AG04449 (cell line): ENCODE data around the gene MPV17L.

Experiments
- CTCF ChIA-PET: fragments of 350-600 bp; formaldehyde crosslinking; extraction: SDS; loops from one replicate; lab custom pipeline; 2021; ENCODE audit warnings: antibody characterized with exemption; lab: Yijun Ruan, JAX
- POLR2A ChIA-PET: fragments of 400-600, 350-600 bp; formaldehyde crosslinking; extraction: SDS; loops from one replicate; lab custom pipeline; 2020; ENCODE audit warnings: antibody characterized with exemption, inconsistent platforms; lab: Yijun Ruan, JAX
- DNase-seq: peaks from one replicate; pipeline ENCODE4 v3.0.0-alpha.2; 2010; ENCODE audit warnings: low read depth, low spot score
- H3K4me3 ChIP-seq: 2 replicates; pipeline ENCODE4 v1.5.1; 2011; ENCODE audit warnings: low read depth, mild to moderate bottlenecking, control low read depth, low read length
- TF ChIP-seq, protein P1 (sequence below): IDR thresholded peaks from one replicate; pipeline ENCODE4 v1.5.1; 2011; ENCODE audit warnings: mild to moderate bottlenecking, moderate library complexity, low read length, control low read depth, inconsistent platforms; ENCODE audit not compliant: insufficient read depth; ENCODE audit errors: missing control alignments

MPV17L gene

DNA sequence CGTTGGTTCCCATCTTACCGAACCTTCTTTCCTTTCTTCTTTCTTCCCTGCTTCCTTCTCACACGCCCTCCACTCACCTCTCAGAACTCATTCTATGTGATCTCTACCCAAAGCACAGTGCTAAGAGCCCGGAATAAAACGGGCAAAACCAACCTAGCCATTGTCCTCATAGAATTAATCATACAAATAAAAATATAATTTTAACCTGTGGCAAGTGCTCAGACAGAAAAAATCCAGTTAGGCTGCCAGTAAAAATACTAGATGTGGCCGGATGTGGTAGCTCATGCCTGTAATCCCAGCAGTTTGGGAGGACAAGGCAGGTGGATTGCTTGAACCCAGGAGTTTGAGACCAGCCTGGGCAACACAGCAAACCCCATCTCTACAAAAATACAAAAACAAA lies 65.8 kb downstream of the MPV17L start:
- CTCF ChIA-PET = interaction anchor here (1.4 kb wide), 2 partner anchors 8 to 19 kb away, joined by 3 to 5 read pairs; no protein-coding TSS in a partner anchor
- DNase-seq = no peak
- POLR2A ChIA-PET = no interaction called here
- H3K4me3 ChIP-seq = no peak overlapping the region
- TF ChIP-seq, protein P1, sequence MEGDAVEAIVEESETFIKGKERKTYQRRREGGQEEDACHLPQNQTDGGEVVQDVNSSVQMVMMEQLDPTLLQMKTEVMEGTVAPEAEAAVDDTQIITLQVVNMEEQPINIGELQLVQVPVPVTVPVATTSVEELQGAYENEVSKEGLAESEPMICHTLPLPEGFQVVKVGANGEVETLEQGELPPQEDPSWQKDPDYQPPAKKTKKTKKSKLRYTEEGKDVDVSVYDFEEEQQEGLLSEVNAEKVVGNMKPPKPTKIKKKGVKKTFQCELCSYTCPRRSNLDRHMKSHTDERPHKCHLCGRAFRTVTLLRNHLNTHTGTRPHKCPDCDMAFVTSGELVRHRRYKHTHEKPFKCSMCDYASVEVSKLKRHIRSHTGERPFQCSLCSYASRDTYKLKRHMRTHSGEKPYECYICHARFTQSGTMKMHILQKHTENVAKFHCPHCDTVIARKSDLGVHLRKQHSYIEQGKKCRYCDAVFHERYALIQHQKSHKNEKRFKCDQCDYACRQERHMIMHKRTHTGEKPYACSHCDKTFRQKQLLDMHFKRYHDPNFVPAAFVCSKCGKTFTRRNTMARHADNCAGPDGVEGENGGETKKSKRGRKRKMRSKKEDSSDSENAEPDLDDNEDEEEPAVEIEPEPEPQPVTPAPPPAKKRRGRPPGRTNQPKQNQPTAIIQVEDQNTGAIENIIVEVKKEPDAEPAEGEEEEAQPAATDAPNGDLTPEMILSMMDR = no peak
